H1 (cell line): ENCODE results near the gene CA9. TPM values are rescaled to one million over a fixed set of nuclear protein-coding genes. Genes with fewer than 3 reads are reported as not detected.

ENCODE experiments used
- CTCF ChIA-PET: fragments of 300-600 bp; sonication (Branson Sonifier 250); formaldehyde crosslinking; loops from one replicate; lab custom pipeline; 2021; ENCODE audit not compliant: partially characterized antibody; lab: Charles Lee
- POLR2A ChIA-PET: fragments of 300-600 bp; sonication (Branson Sonifier 250); formaldehyde crosslinking; loops from one replicate; lab custom pipeline; 2021; ENCODE audit warnings: inconsistent platforms; ENCODE audit not compliant: partially characterized antibody; lab: Charles Lee
- DNase-seq, 2 experiments: peaks; one replicate each; pipeline versions ENCODE4 v3.0.0 to v3.0.0-alpha.2; 2010 to 2022; ENCODE audit warnings: low spot score in 2 of 2, low read depth in 1 of 2, mixed read lengths in 1 of 2
- FAIRE-seq: peaks from 2 replicates; lab custom pipeline; 2011; peaks lifted over from hg19 to GRCh38; lab: Jason Lieb, UNC
- H2AFZ ChIP-seq: 2 replicates; pipeline ENCODE4 v1.8.1; 2012; ENCODE audit warnings: low read length, inconsistent platforms
- H2AK5ac ChIP-seq: 2 replicates; pipeline ENCODE4 v1.6.1; 2013; ENCODE audit warnings: low read depth, low read length
- H2BK120ac ChIP-seq: replicated peaks from 2 replicates; pipeline ENCODE3; 2013; ENCODE audit warnings: low read depth, low read length, inconsistent platforms
- H2BK12ac ChIP-seq: 2 replicates; pipeline ENCODE4 v1.6.1; 2013; ENCODE audit warnings: low read depth, low read length
- H2BK15ac ChIP-seq: 2 replicates; pipeline ENCODE4 v1.6.1; 2013; ENCODE audit warnings: low read length
- H2BK20ac ChIP-seq: 2 replicates; pipeline ENCODE4 v1.6.1; 2013; ENCODE audit warnings: low read length
- H2BK5ac ChIP-seq: 2 replicates; pipeline ENCODE4 v1.6.1; 2013; ENCODE audit warnings: low read depth, low read length
- H3K14ac ChIP-seq: 2 replicates; pipeline ENCODE4 v1.6.1; 2013; ENCODE audit warnings: inconsistent platforms; ENCODE audit not compliant: insufficient read length
- H3K18ac ChIP-seq: 2 replicates; pipeline ENCODE4 v1.6.1; 2013; ENCODE audit warnings: low read length; ENCODE audit errors: extremely low read depth
- H3K23ac ChIP-seq: 2 replicates; pipeline ENCODE4 v1.6.1; 2013; ENCODE audit warnings: inconsistent platforms; ENCODE audit not compliant: insufficient read length
- H3K23me2 ChIP-seq: 2 replicates; pipeline ENCODE4 v1.6.1; 2013; ENCODE audit warnings: low read depth, low read length
- H3K27ac ChIP-seq: 2 replicates; pipeline ENCODE4 v1.6.1; 2011; ENCODE audit warnings: low read depth, low read length, inconsistent platforms
- H3K27me3 ChIP-seq, 4 experiments: replicated peaks in 1 of 4; 1 replicate in 1 of 4; 2 replicates in 3 of 4; pipeline versions ENCODE4 v1.6.1 to v1.8.1; 2011 to 2013; ENCODE audit warnings: low read length in 3 of 4, mild to moderate bottlenecking in 3 of 4, inconsistent platforms in 2 of 4, mixed read lengths in 2 of 4, moderate library complexity in 1 of 4; ENCODE audit not compliant: control insufficient read depth in 3 of 4, insufficient read depth in 3 of 4; ENCODE audit errors: extremely low read depth in 1 of 4
- H3K36me3 ChIP-seq, 4 experiments: 2 replicates each; pipeline versions ENCODE4 v1.6.1 to v1.8.1; 2011 to 2013; ENCODE audit warnings: mild to moderate bottlenecking in 4 of 4, low read length in 3 of 4, moderate library complexity in 2 of 4, control low read depth in 1 of 4, inconsistent platforms in 1 of 4; ENCODE audit not compliant: insufficient read depth in 4 of 4, control insufficient read depth in 2 of 4
- H3K4ac ChIP-seq: replicated peaks from 2 replicates; pipeline ENCODE3; 2013; ENCODE audit warnings: low read length, low read depth, mixed read lengths, inconsistent platforms; ENCODE audit not compliant: insufficient read length
- H3K4me1 ChIP-seq, 4 experiments: replicated peaks in 1 of 4; 1 replicate in 1 of 4; 2 replicates in 3 of 4; pipeline versions ENCODE4 v1.6.1 to v1.8.1; 2011 to 2013; ENCODE audit warnings: low read length in 3 of 4, inconsistent platforms in 2 of 4, mixed read lengths in 1 of 4; ENCODE audit not compliant: insufficient read depth in 4 of 4, control insufficient read depth in 3 of 4
- H3K4me2 ChIP-seq, 2 experiments: 2 replicates each; pipeline versions ENCODE4 v1.6.1 to v1.8.1; 2011 to 2013; ENCODE audit warnings: low read depth in 2 of 2, low read length in 2 of 2, control low read depth in 1 of 2, inconsistent platforms in 1 of 2, mild to moderate bottlenecking in 1 of 2; ENCODE audit not compliant: insufficient read depth in 1 of 2
- H3K4me3 ChIP-seq, 4 experiments: fragments of 200-600, 300-600 bp in 1 of 4; sonication (generic), shearing (Covaris generic), sonication (Bioruptor Twin) in 1 of 4; 2 replicates each; pipeline versions ENCODE4 v1.5.1 to v1.8.1; 2011 to 2016; ENCODE audit warnings: low read length in 4 of 4, low read depth in 3 of 4, control low read depth in 2 of 4, inconsistent platforms in 2 of 4, mild to moderate bottlenecking in 2 of 4, mixed read lengths in 1 of 4, moderate library complexity in 1 of 4; ENCODE audit not compliant: insufficient read depth in 2 of 4; ENCODE audit errors: extremely low read depth in 1 of 4
- H3K56ac ChIP-seq: replicated peaks from 2 replicates; pipeline ENCODE3; 2013; ENCODE audit warnings: low read depth, mild to moderate bottlenecking, mixed read lengths, low read length, inconsistent platforms; ENCODE audit not compliant: insufficient read length
- H3K79me1 ChIP-seq: 2 replicates; pipeline ENCODE4 v1.6.1; 2013; ENCODE audit warnings: low read depth, low read length, control low read depth
- H3K79me2 ChIP-seq, 2 experiments: 2 replicates each; pipeline versions ENCODE4 v1.6.1 to v1.8.1; 2012 to 2013; ENCODE audit warnings: low read length in 2 of 2, mild to moderate bottlenecking in 2 of 2, inconsistent platforms in 1 of 2; ENCODE audit not compliant: insufficient read depth in 2 of 2, control insufficient read depth in 1 of 2
- H3K9ac ChIP-seq, 4 experiments: replicated peaks in 1 of 4; 1 replicate in 1 of 4; 2 replicates in 3 of 4; pipeline versions ENCODE4 v1.6.1 to v1.8.1; 2011 to 2013; ENCODE audit warnings: low read depth in 3 of 4, low read length in 3 of 4, control low read depth in 2 of 4, mild to moderate bottlenecking in 2 of 4, moderate library complexity in 2 of 4, inconsistent platforms in 1 of 4; ENCODE audit errors: extremely low read depth in 1 of 4
- H3K9me3 ChIP-seq, 2 experiments: 2 replicates each; pipeline versions ENCODE4 v1.6.1 to v1.8.1; 2012 to 2013; ENCODE audit warnings: mild to moderate bottlenecking in 2 of 2, moderate library complexity in 2 of 2, control low read depth in 1 of 2, inconsistent platforms in 1 of 2, low read depth in 1 of 2, low read length in 1 of 2, mixed read lengths in 1 of 2; ENCODE audit not compliant: insufficient read depth in 2 of 2
- H4K20me1 ChIP-seq, 2 experiments: replicated peaks in 1 of 2; 2 replicates each; pipeline versions ENCODE3 to v1.8.1; 2011 to 2013; ENCODE audit warnings: inconsistent platforms in 2 of 2, low read length in 2 of 2, mild to moderate bottlenecking in 1 of 2; ENCODE audit not compliant: insufficient read depth in 2 of 2, control insufficient read depth in 1 of 2
- H4K5ac ChIP-seq: 2 replicates; pipeline ENCODE4 v1.6.1; 2013; ENCODE audit warnings: low read length, low read depth, mixed read lengths, inconsistent platforms; ENCODE audit not compliant: insufficient read length
- H4K8ac ChIP-seq: 2 replicates; pipeline ENCODE4 v1.8.0; 2013; ENCODE audit warnings: mild to moderate bottlenecking, moderate library complexity, low read length, inconsistent platforms; ENCODE audit not compliant: insufficient read depth; ENCODE audit errors: extremely low read depth
- H4K91ac ChIP-seq: replicated peaks from 2 replicates; pipeline ENCODE3; 2013; ENCODE audit warnings: low read length, mixed read lengths, inconsistent platforms; ENCODE audit not compliant: insufficient read length
- EGR1 ChIP-seq: IDR thresholded peaks from 2 replicates; pipeline ENCODE4 v1.6.1; 2011; ENCODE audit warnings: low read depth, low read length, borderline replicate concordance
- HDAC2 ChIP-seq, 2 experiments: fragments of 300-600 bp in 1 of 2; sonication (generic) in 1 of 2; IDR thresholded peaks; 2 replicates each; pipeline ENCODE4 v1.6.1; 2011 to 2012; ENCODE audit warnings: low read depth in 2 of 2, low read length in 2 of 2, mild to moderate bottlenecking in 2 of 2, moderate library complexity in 2 of 2, borderline replicate concordance in 1 of 2, inconsistent platforms in 1 of 2
- KDM5A ChIP-seq: fragments of 200-600 bp; IDR thresholded peaks from 2 replicates; pipeline ENCODE4 v1.7.1; 2012; ENCODE audit warnings: mild to moderate bottlenecking, low read length, inconsistent platforms, mixed read lengths
- MAFK ChIP-seq: IDR thresholded peaks from 2 replicates; pipeline ENCODE4 v1.6.1; 2012; ENCODE audit warnings: low read depth, mild to moderate bottlenecking, improper control_type of control experiment, low read length
- POU5F1 ChIP-seq: IDR thresholded peaks from 2 replicates; pipeline ENCODE4 v1.6.1; 2011; ENCODE audit warnings: low read depth, mild to moderate bottlenecking, low read length, moderate library complexity
- RAD21 ChIP-seq, 2 experiments: IDR thresholded peaks in 1 of 2; conservative IDR thresholded peaks in 1 of 2; 2 replicates each; pipeline ENCODE4 v1.6.1; 2011; ENCODE audit warnings: low read depth in 2 of 2, low read length in 2 of 2, improper control_type of control experiment in 1 of 2, inconsistent platforms in 1 of 2, mild to moderate bottlenecking in 1 of 2, moderate library complexity in 1 of 2
- SP1 ChIP-seq: IDR thresholded peaks from 2 replicates; pipeline ENCODE4 v1.6.1; 2011; ENCODE audit warnings: low read depth, low read length
- TBP ChIP-seq: IDR thresholded peaks from 2 replicates; pipeline ENCODE4 v1.6.1; 2011; ENCODE audit warnings: low read depth, low read length, improper control_type of control experiment
- TEAD4 ChIP-seq: IDR thresholded peaks from 2 replicates; pipeline ENCODE4 v1.6.1; 2012; ENCODE audit warnings: low read depth, low read length, inconsistent platforms, mixed read lengths
- YY1 ChIP-seq: IDR thresholded peaks from 2 replicates; pipeline ENCODE4 v1.6.1; 2011; ENCODE audit warnings: low read depth, mild to moderate bottlenecking, low read length
- WGBS, 2 experiments: shearing (Covaris generic) in 1 of 2; methylation state at CpG; one replicate each; pipeline versions ENCODE4 v1.1.6 to v1.1.7; 2013 to 2015; ENCODE audit warnings: low lambda C conversion rate in 2 of 2, mixed read lengths in 2 of 2, inconsistent platforms in 1 of 2, low coverage in 1 of 2, missing lambda C conversion rate in 1 of 2; ENCODE audit not compliant: insufficient replicate concordance in 2 of 2, insufficient coverage in 1 of 2, insufficient read length in 1 of 2; ENCODE audit errors: extremely low coverage in 1 of 2, missing lambda C conversion rate in 1 of 2; 5-methylcytosine and 5-hydroxymethylcytosine counted together
- polyA plus RNA-seq, 7 experiments: library from polyadenylated mRNA; depleted of rRNA in 3 of 7; stranded (reverse) in 5 of 7; unstranded in 2 of 7; fragments of >200 nt in 5 of 7; fragments of 200-250 nt in 2 of 7; gene quantifications; 1 replicate in 5 of 7; 2 replicates in 1 of 7; 4 replicates in 1 of 7; pipeline versions ENCODE4 v1.2.1 to v1.2.3, GENCODE V29; 2011 to 2013; ENCODE audit warnings: missing spikeins in 2 of 7, mixed read lengths in 2 of 7
- total RNA-seq: library from RNA; stranded (reverse); fragmentation: NEBNext Ultra II Directional; extraction: Animal tissue kit (Norgen Biotek cat#: 25700); gene quantifications from 2 replicates; pipeline ENCODE4 v1.2.1, GENCODE V29; 2021
- TF ChIP-seq, protein P1 (sequence below): IDR thresholded peaks from 2 replicates; pipeline ENCODE4 v1.6.1; 2012; ENCODE audit warnings: inconsistent platforms

CA9 gene
- total and polyA plus RNA-seq, 2 of the 8 experiments (the other 6 are each of a cell fraction or from before 2014, with no cell fraction given) = 1.3 to 1.8 TPM

DNA sequence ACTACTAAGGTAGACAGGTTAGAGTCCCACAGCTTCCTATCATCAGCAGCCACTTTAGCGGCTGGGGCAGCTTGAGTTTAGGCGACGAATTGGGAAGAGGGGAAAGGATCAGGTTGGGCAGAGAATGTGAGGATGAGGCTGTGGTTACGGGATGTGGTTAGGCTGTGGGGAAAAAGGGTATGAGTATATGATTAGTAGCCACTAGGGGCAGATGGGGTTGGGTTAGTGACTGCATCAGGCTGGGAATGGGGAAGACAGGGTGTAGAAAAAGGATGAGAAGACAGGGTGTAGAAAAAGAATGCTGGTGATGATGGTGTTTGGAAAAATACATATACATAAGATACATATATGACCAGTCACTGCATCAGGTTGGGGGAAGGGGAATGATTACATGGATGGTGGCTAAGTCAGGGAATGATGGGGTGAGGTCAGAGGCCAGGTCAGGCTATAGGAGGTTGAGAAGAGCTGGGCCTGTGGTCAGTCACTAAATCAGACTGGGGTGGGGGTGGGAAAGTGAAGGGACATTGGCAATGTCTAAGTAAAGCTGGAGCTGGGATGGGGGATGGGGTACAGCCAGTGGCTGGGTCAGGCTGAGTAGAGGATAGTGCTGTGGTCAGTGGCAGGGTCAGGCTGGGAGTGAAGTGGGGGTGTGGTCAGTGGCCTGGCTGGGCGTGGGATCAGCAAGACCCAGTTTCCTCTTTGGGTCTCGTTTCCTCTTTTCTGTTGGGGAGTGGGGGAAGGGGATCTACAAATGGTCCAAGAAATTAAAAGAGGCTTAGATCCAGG lies 56.2 kb downstream of the CA9 start:
- Histone ChIP-seq H4K91ac (no peak overlapping the region), H3K27me3 (no peaks in the 10 kb centered on the region), H3K79me1 (peaks cover 16% of the 10 kb centered on the region), H3K36me3 (peaks cover 0 to 5% (median 2%) of the 10 kb centered on the region in 4 experiments), H3K14ac (no peak overlapping the region), H3K56ac (no peak overlapping the region), H3K4me3 (peak overlapping the region in 2 of 4 experiments; percentile 24 to 79; a peak in 3 of 8 replicates), H3K23ac (no peak overlapping the region), H4K20me1 (peaks cover 0 to 6% of the 10 kb centered on the region in 2 experiments), H3K79me2 (peaks cover 2 to 59% of the 10 kb centered on the region in 2 experiments), H2BK15ac (no peak overlapping the region), H3K9me3 (no peaks in the 10 kb centered on the region; a peak in 1 of 4 replicates), H4K5ac (no peak overlapping the region), H3K4ac (no peak overlapping the region), H3K27ac (no peak overlapping the region), H2AFZ (no peak overlapping the region), H4K8ac (no peak overlapping the region), H2BK12ac (no peak overlapping the region), H3K9ac (no peak overlapping the region), H2AK5ac (peak overlapping the region; percentile 17; the same call in 1 of the 2 replicates), H3K4me1 (peaks cover 21 to 46% (median 32%) of the 10 kb centered on the region in 4 experiments), H2BK120ac (no peak overlapping the region), H3K23me2 (peaks cover 15% of the 10 kb centered on the region; the same call in 1 of the 2 replicates), H2BK5ac (no peak overlapping the region), H3K4me2 (peak overlapping the region; percentile 92 to 94), H3K18ac (no peak overlapping the region), H2BK20ac (no peak overlapping the region)
- ChIA-PET CTCF (interaction anchor here (0.6 to 16.0 kb wide), 16 partner anchors 11 to 195 kb away, joined by 3 to 198 read pairs (median 10); partner anchors contain the start of genes ARHGEF39, CCDC107, GBA2 and MSMP), POLR2A (interaction anchor here (0.6 to 11.1 kb wide), 10 partner anchors 11 to 83 kb away, joined by 3 to 158 read pairs (median 10); partner anchors contain the start of genes ARHGEF39, GBA2, RGP1 and TPM2)
- FAIRE-seq (no peak), DNase-seq (no peak)
- WGBS, 2 experiments = 21% methylated on average over 6 of the region's 6 CpGs; no CpG with 5 or more reads in 1 of the 2 experiments
- TF ChIP-seq TEAD4 (no peak), TBP (0 out of 2 replicates have a peak, but pooled peaks have one; percentile 13), EGR1 (no peak), RAD21 (IDR thresholded peaks at IDR 0.05 in 1 of 2, conservative IDR thresholded peaks at IDR 0.05 in 1 of 2; ENCODE audit: low read depth in 2 of 2, low read length in 2 of 2) (peak in 1 of 2 experiments; percentile 30; a peak in 2 of 4 replicates), YY1 (no peak), MAFK (no peak), HDAC2 (IDR thresholded peaks at IDR 0.05; ENCODE audit: borderline replicate concordance in 1 of 2, low read depth in 2 of 2, low read length in 2 of 2) (no peak), SP1 (peak; percentile 6; the same call in 1 of the 2 replicates), POU5F1 (no peak), KDM5A (no peak)
- TF ChIP-seq, protein P1, sequence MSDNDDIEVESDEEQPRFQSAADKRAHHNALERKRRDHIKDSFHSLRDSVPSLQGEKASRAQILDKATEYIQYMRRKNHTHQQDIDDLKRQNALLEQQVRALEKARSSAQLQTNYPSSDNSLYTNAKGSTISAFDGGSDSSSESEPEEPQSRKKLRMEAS = no peak
